CD4-positive, CD25-positive, alpha-beta regulatory T cell (primary cell): ENCODE data around the gene IQGAP3. TPM values are rescaled to one million over a fixed set of nuclear protein-coding genes. Genes with fewer than 3 reads are reported as not detected.

Experiments
- ATAC-seq, 2 donors: fragments of 150-1000 bp; cut with Tn5 transposase; one replicate each; pipeline ENCODE4 v1.10.0; 2021; ENCODE audit warnings: low read depth in 2 of 2, moderate number of reproducible peaks in 2 of 2, moderate library complexity in 1 of 2
- DNase-seq, 3 donors: peaks; one replicate each; pipeline versions ENCODE4 v3.0.0 to v3.0.0-alpha.2; 2012 to 2022; ENCODE audit warnings: mixed read lengths in 1 of 3
- H3K27ac ChIP-seq: one replicate; pipeline ENCODE4 v1.7.0; 2013; ENCODE audit warnings: mild to moderate bottlenecking, low read length; ENCODE audit not compliant: insufficient read depth, poor library complexity, severe bottlenecking
- H3K27me3 ChIP-seq: one replicate; pipeline ENCODE4 v1.7.0; 2013; ENCODE audit warnings: low read length; ENCODE audit not compliant: control insufficient read depth, insufficient read depth
- H3K36me3 ChIP-seq: one replicate; pipeline ENCODE4 v1.7.0; 2013; ENCODE audit warnings: mild to moderate bottlenecking, low read length, moderate library complexity; ENCODE audit not compliant: control insufficient read depth, insufficient read depth
- H3K4me1 ChIP-seq: 2 replicates; pipeline ENCODE4 v1.7.0; 2013; ENCODE audit warnings: mild to moderate bottlenecking, low read length; ENCODE audit not compliant: insufficient read depth, control insufficient read depth, poor library complexity, severe bottlenecking
- H3K4me3 ChIP-seq: one replicate; pipeline ENCODE4 v1.7.0; 2013; ENCODE audit warnings: low read depth, mild to moderate bottlenecking, low read length, moderate library complexity
- H3K9me3 ChIP-seq, 2 experiments: 1 replicate in 1 of 2; 2 replicates in 1 of 2; pipeline ENCODE4 v1.7.0; 2013; ENCODE audit warnings: low read length in 2 of 2, mild to moderate bottlenecking in 1 of 2, moderate library complexity in 1 of 2; ENCODE audit not compliant: control insufficient read depth in 2 of 2
- H3K27ac Mint-ChIP-seq, 3 donors: one replicate each; pipeline ENCODE4 v1.8.0; 2020 to 2022; ENCODE audit warnings: mild to moderate bottlenecking in 3 of 3, mixed read lengths in 3 of 3, moderate library complexity in 2 of 3
- H3K27me3 Mint-ChIP-seq: one replicate; pipeline ENCODE4 v1.8.0; 2022; ENCODE audit warnings: mild to moderate bottlenecking, mixed read lengths
- H3K36me3 Mint-ChIP-seq: one replicate; pipeline ENCODE4 v1.8.0; 2020; ENCODE audit warnings: mixed read lengths
- H3K4me1 Mint-ChIP-seq, 4 donors: one replicate each; pipeline ENCODE4 v1.8.0; 2020 to 2022; ENCODE audit warnings: mixed read lengths in 4 of 4, mild to moderate bottlenecking in 1 of 4
- H3K4me3 Mint-ChIP-seq, 4 donors: one replicate each; pipeline ENCODE4 v1.8.0; 2020 to 2022; ENCODE audit warnings: mild to moderate bottlenecking in 4 of 4, mixed read lengths in 4 of 4, moderate library complexity in 3 of 4
- H3K9me3 Mint-ChIP-seq, 7 donors: one replicate each; pipeline ENCODE4 v1.8.0; 2020 to 2022; ENCODE audit warnings: mixed read lengths in 7 of 7, mild to moderate bottlenecking in 3 of 7, moderate library complexity in 2 of 7
- polyA plus RNA-seq, 4 donors: library from polyadenylated mRNA; unstranded; fragments of 300-500 nt; fragmentation: Illumina TruSeq; gene quantifications; one replicate each; pipeline ENCODE4 v1.2.3, GENCODE V29; 2021
- total RNA-seq: library from RNA; stranded (reverse); gene quantifications from one replicate; pipeline ENCODE4 v1.2.3, GENCODE V29; 2022

IQGAP3 gene
- total and polyA plus RNA-seq, 5 donors from 2014 or later: 0.05 to 0.98 (median 0.10) TPM

DNA sequence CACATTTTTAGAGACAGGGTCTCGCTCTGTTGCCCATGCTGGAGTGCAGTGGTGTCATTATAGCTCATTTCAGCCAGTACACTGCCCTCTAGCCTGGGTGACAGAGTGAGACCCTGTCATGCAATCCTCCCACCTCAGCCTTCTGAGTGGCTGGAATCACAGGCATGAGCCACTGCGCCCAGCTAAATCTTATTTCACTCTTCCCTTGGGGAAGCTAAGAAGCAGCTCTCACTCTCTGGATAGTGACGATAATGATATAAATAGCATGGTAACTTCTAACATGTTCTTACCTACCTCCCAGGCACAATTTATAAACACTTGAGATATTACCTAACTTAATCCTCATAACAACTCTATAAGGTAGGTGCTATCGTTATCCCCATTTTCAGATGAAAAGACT, 24.9 kb downstream of the IQGAP3 start:
- no peak overlapping the region for H3K4me3 Mint-ChIP-seq
- Histone ChIP-seq H3K4me1 (no peaks in the 10 kb centered on the region), H3K36me3 (no peaks in the 10 kb centered on the region), H3K27me3 (no peaks in the 10 kb centered on the region), H3K4me3 (no peak overlapping the region), H3K9me3 (no peaks in the 10 kb centered on the region), H3K27ac (no peak overlapping the region)
- no peaks in the 10 kb centered on the region for H3K4me1 Mint-ChIP-seq
- no peaks in the 10 kb centered on the region for H3K9me3 Mint-ChIP-seq
- DNase-seq (no peak), ATAC-seq (no peak)
- no peaks in the 10 kb centered on the region for H3K27me3 Mint-ChIP-seq
- no peaks in the 10 kb centered on the region for H3K36me3 Mint-ChIP-seq
- H3K27ac Mint-ChIP-seq: no peak overlapping the region

GRCh38 chr1:156546267-156546666, 26.1 kb downstream of the IQGAP3 start:
- DNase-seq (no peak), ATAC-seq (no peak)
- Histone ChIP-seq H3K27me3 (no peaks in the 10 kb centered on the region), H3K9me3 (no peaks in the 10 kb centered on the region), H3K27ac (no peak overlapping the region), H3K36me3 (no peaks in the 10 kb centered on the region), H3K4me1 (no peaks in the 10 kb centered on the region), H3K4me3 (no peak overlapping the region)
- no peaks in the 10 kb centered on the region for H3K27me3 Mint-ChIP-seq
- no peak overlapping the region for H3K4me3 Mint-ChIP-seq
- H3K36me3 Mint-ChIP-seq: no peaks in the 10 kb centered on the region
- no peaks in the 10 kb centered on the region for H3K4me1 Mint-ChIP-seq
- no peaks in the 10 kb centered on the region for H3K9me3 Mint-ChIP-seq
- peak overlapping the region in 1 of 3 donors; percentile 65 for H3K27ac Mint-ChIP-seq

- Mint-ChIP-seq H3K4me3 (no peak overlapping the region), H3K4me1 (no peaks in the 10 kb centered on the region), H3K9me3 (no peaks in the 10 kb centered on the region), H3K36me3 (no peaks in the 10 kb centered on the region), H3K27ac (peak overlapping the region in 1 of 3 donors; percentile 47), H3K27me3 (no peaks in the 10 kb centered on the region)
- Histone ChIP-seq H3K27ac (no peak overlapping the region), H3K4me3 (no peak overlapping the region), H3K9me3 (no peaks in the 10 kb centered on the region), H3K36me3 (no peaks in the 10 kb centered on the region), H3K27me3 (no peaks in the 10 kb centered on the region), H3K4me1 (no peaks in the 10 kb centered on the region)
- ATAC-seq: no peak
- no peak for DNase-seq
Measured at GRCh38 chr1:156544592-156545102, 27.7 kb downstream of the IQGAP3 start.

DNA sequence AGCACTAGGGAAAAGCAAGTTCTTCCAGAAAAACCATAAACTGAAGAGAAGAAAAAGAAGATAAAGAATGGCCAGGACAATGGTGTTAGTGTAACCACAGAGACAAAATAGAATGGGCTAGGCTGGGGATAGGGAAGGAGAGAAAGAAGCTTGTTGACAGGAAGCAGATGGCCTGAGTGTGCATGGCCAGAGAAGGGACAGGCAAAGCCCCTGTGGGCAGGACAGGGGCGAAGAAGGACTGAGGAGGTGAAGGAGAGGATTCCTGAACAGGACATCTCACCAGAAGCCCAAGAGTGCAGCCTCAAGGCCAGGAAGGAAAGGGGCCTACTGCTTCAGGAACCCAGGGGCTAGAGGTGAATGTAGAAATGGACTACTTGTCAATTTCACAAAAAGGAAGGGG, 29.3 kb downstream of the IQGAP3 start:
- no peaks in the 10 kb centered on the region for H3K27me3 ChIP-seq
- Mint-ChIP-seq H3K4me1 (peaks cover 0 to 2% (median 0%) of the 10 kb centered on the region in 4 donors), H3K27ac (peak overlapping the region in 2 of 3 donors; percentile 49 to 67), H3K9me3 (no peaks in the 10 kb centered on the region), H3K27me3 (no peaks in the 10 kb centered on the region), H3K4me3 (no peak overlapping the region), H3K36me3 (no peaks in the 10 kb centered on the region)
- no peak overlapping the region for H3K4me3 ChIP-seq
- no peak overlapping the region for H3K27ac ChIP-seq
- DNase-seq: no peak
- H3K4me1 ChIP-seq: no peaks in the 10 kb centered on the region
- H3K9me3 ChIP-seq: no peaks in the 10 kb centered on the region
- H3K36me3 ChIP-seq: no peaks in the 10 kb centered on the region
- ATAC-seq: no peak

GRCh38 chr1:156540955-156541354, 31.4 kb downstream of the IQGAP3 start:
- no peak overlapping the region for H3K27ac ChIP-seq
- Mint-ChIP-seq H3K4me1 (peaks cover 0 to 2% (median 0%) of the 10 kb centered on the region in 4 donors), H3K9me3 (no peaks in the 10 kb centered on the region), H3K27me3 (no peaks in the 10 kb centered on the region), H3K36me3 (no peaks in the 10 kb centered on the region), H3K4me3 (no peak overlapping the region), H3K27ac (peak overlapping the region in 1 of 3 donors; percentile 37)
- DNase-seq (no peak), ATAC-seq (no peak)
- H3K4me1 ChIP-seq: no peaks in the 10 kb centered on the region
- no peak overlapping the region for H3K4me3 ChIP-seq
- no peaks in the 10 kb centered on the region for H3K9me3 ChIP-seq
- H3K36me3 ChIP-seq: no peaks in the 10 kb centered on the region
- no peaks in the 10 kb centered on the region for H3K27me3 ChIP-seq

- no peaks in the 10 kb centered on the region for H3K27me3 ChIP-seq
- H3K4me3 ChIP-seq: no peak overlapping the region
- no peak for DNase-seq
- Mint-ChIP-seq H3K27ac (peak overlapping the region in 1 of 3 donors; percentile 68), H3K27me3 (no peaks in the 10 kb centered on the region), H3K4me3 (no peak overlapping the region), H3K4me1 (peaks cover 0 to 2% (median 0%) of the 10 kb centered on the region in 4 donors), H3K36me3 (no peaks in the 10 kb centered on the region), H3K9me3 (no peaks in the 10 kb centered on the region)
- ATAC-seq: no peak
- H3K9me3 ChIP-seq: no peaks in the 10 kb centered on the region
- H3K4me1 ChIP-seq: no peaks in the 10 kb centered on the region
- no peak overlapping the region for H3K27ac ChIP-seq
- no peaks in the 10 kb centered on the region for H3K36me3 ChIP-seq
Measured at GRCh38 chr1:156539818-156540355, 32.5 kb downstream of the IQGAP3 start.

DNA sequence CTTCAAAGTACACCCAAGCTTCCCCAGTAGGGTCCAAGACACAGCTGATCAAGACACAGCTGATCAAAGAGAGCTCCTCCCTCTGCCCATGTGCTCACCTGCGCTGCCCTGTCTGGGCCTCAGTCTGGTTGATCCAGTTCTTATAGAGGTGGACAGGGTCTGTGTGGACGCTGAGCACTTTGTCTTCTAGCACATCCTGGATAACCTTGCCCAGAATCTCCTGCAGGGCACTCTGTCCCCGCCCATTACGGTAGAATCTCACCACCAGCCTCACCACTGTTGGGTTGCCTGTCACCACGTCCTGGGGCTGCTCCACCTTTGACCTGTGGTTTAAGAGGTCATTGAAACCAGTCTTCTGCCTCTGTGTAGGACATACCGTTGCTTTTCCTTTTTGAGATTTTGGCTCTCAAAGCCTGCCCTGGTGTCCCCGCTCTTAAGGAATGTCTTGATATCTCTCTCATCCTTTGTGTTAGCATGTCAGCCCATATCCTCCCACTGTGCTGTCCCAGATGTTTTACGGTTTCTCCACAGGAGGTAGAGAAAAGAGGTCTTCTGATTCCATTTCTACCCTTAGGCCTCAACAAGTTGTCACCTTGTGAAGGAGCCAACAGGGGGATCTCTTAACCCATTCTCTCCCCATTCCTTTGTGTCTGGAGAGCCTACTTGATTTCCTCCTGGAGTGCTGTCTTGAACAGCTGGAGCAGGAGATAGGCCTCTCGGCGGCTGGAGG, 33.5 kb downstream of the IQGAP3 start:
- no peaks in the 10 kb centered on the region for H3K4me1 ChIP-seq
- H3K4me3 ChIP-seq: no peak overlapping the region
- Mint-ChIP-seq H3K27ac (peak overlapping the region in 2 of 3 donors; percentile 43 to 68), H3K9me3 (no peaks in the 10 kb centered on the region), H3K4me1 (peaks cover 0 to 2% (median 0%) of the 10 kb centered on the region in 4 donors), H3K27me3 (no peaks in the 10 kb centered on the region), H3K36me3 (no peaks in the 10 kb centered on the region), H3K4me3 (no peak overlapping the region)
- H3K36me3 ChIP-seq: no peaks in the 10 kb centered on the region
- ATAC-seq (no peak), DNase-seq (no peak)
- no peaks in the 10 kb centered on the region for H3K9me3 ChIP-seq
- no peaks in the 10 kb centered on the region for H3K27me3 ChIP-seq
- no peak overlapping the region for H3K27ac ChIP-seq

DNA sequence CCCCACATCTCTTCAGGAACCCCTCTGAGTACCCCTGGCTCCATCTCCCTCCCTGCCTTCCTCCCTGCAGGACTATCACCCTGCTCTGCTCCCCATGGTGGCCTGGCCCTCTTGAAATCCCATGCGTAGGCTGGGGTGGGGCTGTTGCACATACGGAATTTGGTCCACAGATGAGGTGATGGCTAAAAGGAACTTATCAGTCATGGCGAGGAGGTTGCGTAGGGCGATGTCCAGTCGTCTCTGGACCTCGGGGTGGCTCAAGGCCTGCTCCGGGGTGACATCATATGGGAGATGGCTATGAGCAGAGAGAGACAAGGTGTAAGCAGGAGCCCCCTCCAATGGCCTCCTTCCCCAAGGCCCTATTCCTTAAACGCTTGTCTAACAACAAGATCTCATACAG, 35.3 kb downstream of the IQGAP3 start:
- no peaks in the 10 kb centered on the region for H3K4me1 ChIP-seq
- H3K36me3 ChIP-seq: no peaks in the 10 kb centered on the region
- DNase-seq (no peak), ATAC-seq (no peak)
- peaks cover 0 to 2% (median 0%) of the 10 kb centered on the region in 4 donors for H3K4me1 Mint-ChIP-seq
- H3K9me3 ChIP-seq: no peaks in the 10 kb centered on the region
- peak overlapping the region in 1 of 4 donors; percentile 75 for H3K4me3 Mint-ChIP-seq
- H3K9me3 Mint-ChIP-seq: no peaks in the 10 kb centered on the region
- H3K36me3 Mint-ChIP-seq: no peaks in the 10 kb centered on the region
- no peaks in the 10 kb centered on the region for H3K27me3 Mint-ChIP-seq
- no peak overlapping the region for H3K4me3 ChIP-seq
- no peaks in the 10 kb centered on the region for H3K27me3 ChIP-seq
- H3K27ac Mint-ChIP-seq: peak overlapping the region in 2 of 3 donors; percentile 30 to 47
- no peak overlapping the region for H3K27ac ChIP-seq
